SK-N-SH (cell line): ENCODE measurements around the gene OSBPL10.
A peak's percentile ranks its signal among the peaks of the same experiment; 100 is the strongest.

Experiments
- EP300 ChIP-seq, 2 experiments: IDR thresholded peaks; 2 replicates each; pipeline versions ENCODE4 v1.4.0 to v1.6.1; 2012; ENCODE audit warnings: borderline replicate concordance in 1 of 2, low read depth in 1 of 2, low read length in 1 of 2
- EZH2phosphoT487 ChIP-seq: fragments of 200-600 bp; sonication (generic); IDR thresholded peaks from 2 replicates; pipeline ENCODE4 v1.6.1; 2017; ENCODE audit warnings: low read depth, mixed run types, mild to moderate bottlenecking, antibody characterized with exemption, moderate library complexity, borderline replicate concordance
- FOXJ3 ChIP-seq: sonication (generic); formaldehyde crosslinking; IDR thresholded peaks from 2 replicates; pipeline ENCODE4 v1.5.1; 2020; ENCODE audit warnings: mild to moderate bottlenecking, missing genetic modification reagents
- GABPA ChIP-seq: IDR thresholded peaks from 2 replicates; pipeline ENCODE4 v1.4.0; 2012; ENCODE audit warnings: low read depth, mild to moderate bottlenecking
- JUND ChIP-seq: IDR thresholded peaks from 2 replicates; pipeline ENCODE4 v1.4.0; 2012
- NFIC ChIP-seq: IDR thresholded peaks from 2 replicates; pipeline ENCODE4 v1.4.0; 2012; ENCODE audit warnings: borderline replicate concordance
- POLR2AphosphoS5 ChIP-seq: IDR thresholded peaks from 2 replicates; pipeline ENCODE4 v1.6.1; 2012; ENCODE audit warnings: low read depth, low read length
- RFX5 ChIP-seq: IDR thresholded peaks from 2 replicates; pipeline ENCODE4 v1.6.1; 2012; ENCODE audit warnings: mild to moderate bottlenecking, improper control_type of control experiment, low read length
- TAF1 ChIP-seq: IDR thresholded peaks from 2 replicates; pipeline ENCODE4 v1.6.1; 2012; ENCODE audit warnings: low read depth, mild to moderate bottlenecking, low read length, moderate library complexity, borderline replicate concordance
- TF ChIP-seq, protein P1 (sequence below): fragments of 200-600 bp; sonication (generic); IDR thresholded peaks from 2 replicates; pipeline ENCODE4 v1.6.1; 2017; ENCODE audit warnings: antibody characterized with exemption, mild to moderate bottlenecking, moderate library complexity
- TF ChIP-seq, protein P2 (sequence below): IDR thresholded peaks from 2 replicates; pipeline ENCODE4 v1.4.0; 2012; ENCODE audit warnings: low read depth, borderline replicate concordance
- TF ChIP-seq, protein P3 (sequence below): fragments of 150-350 bp; IDR thresholded peaks from 2 replicates; pipeline ENCODE4 v1.6.1; 2016; ENCODE audit warnings: mild to moderate bottlenecking, low read depth, low read length
- TF ChIP-seq, protein P4 (sequence below): IDR thresholded peaks from 2 replicates; pipeline ENCODE4 v1.4.0; 2012; ENCODE audit warnings: low read depth, borderline replicate concordance

DNA sequence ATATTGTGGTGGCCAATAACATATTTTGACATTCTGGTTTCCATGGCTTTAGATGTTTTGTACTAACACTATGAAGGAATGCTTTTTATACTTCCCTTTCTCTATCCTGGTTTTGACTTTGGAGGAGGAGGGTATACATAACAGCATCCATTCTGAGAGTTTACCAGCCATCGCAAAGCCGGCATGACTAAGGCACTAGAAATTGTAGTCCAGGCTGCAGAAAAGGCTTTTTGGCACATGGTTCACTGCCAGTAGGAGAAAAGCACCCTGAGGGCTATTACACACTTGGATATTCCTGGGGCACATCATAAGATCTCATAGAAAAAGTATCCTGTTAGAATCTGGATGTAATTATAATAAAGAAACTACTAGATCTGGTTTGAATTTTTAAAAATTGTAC lies 346.6 kb downstream of the OSBPL10 start:
- TF ChIP-seq FOXJ3 (CRISPR knock-in tag), result no peak
- no peak for TF ChIP-seq JUND
- no peak for TF ChIP-seq RFX5
- TF ChIP-seq, protein P1, sequence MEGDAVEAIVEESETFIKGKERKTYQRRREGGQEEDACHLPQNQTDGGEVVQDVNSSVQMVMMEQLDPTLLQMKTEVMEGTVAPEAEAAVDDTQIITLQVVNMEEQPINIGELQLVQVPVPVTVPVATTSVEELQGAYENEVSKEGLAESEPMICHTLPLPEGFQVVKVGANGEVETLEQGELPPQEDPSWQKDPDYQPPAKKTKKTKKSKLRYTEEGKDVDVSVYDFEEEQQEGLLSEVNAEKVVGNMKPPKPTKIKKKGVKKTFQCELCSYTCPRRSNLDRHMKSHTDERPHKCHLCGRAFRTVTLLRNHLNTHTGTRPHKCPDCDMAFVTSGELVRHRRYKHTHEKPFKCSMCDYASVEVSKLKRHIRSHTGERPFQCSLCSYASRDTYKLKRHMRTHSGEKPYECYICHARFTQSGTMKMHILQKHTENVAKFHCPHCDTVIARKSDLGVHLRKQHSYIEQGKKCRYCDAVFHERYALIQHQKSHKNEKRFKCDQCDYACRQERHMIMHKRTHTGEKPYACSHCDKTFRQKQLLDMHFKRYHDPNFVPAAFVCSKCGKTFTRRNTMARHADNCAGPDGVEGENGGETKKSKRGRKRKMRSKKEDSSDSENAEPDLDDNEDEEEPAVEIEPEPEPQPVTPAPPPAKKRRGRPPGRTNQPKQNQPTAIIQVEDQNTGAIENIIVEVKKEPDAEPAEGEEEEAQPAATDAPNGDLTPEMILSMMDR, result no peak
- no peak for TF ChIP-seq TAF1
- TF ChIP-seq, protein P2, sequence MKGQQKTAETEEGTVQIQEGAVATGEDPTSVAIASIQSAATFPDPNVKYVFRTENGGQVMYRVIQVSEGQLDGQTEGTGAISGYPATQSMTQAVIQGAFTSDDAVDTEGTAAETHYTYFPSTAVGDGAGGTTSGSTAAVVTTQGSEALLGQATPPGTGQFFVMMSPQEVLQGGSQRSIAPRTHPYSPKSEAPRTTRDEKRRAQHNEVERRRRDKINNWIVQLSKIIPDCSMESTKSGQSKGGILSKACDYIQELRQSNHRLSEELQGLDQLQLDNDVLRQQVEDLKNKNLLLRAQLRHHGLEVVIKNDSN, result no peak
- no peak for TF ChIP-seq EZH2phosphoT487
- TF ChIP-seq, protein P3, sequence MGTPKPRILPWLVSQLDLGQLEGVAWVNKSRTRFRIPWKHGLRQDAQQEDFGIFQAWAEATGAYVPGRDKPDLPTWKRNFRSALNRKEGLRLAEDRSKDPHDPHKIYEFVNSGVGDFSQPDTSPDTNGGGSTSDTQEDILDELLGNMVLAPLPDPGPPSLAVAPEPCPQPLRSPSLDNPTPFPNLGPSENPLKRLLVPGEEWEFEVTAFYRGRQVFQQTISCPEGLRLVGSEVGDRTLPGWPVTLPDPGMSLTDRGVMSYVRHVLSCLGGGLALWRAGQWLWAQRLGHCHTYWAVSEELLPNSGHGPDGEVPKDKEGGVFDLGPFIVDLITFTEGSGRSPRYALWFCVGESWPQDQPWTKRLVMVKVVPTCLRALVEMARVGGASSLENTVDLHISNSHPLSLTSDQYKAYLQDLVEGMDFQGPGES, result no peak
- TF ChIP-seq GABPA, result no peak
- no peak for TF ChIP-seq POLR2AphosphoS5
- TF ChIP-seq, protein P4, sequence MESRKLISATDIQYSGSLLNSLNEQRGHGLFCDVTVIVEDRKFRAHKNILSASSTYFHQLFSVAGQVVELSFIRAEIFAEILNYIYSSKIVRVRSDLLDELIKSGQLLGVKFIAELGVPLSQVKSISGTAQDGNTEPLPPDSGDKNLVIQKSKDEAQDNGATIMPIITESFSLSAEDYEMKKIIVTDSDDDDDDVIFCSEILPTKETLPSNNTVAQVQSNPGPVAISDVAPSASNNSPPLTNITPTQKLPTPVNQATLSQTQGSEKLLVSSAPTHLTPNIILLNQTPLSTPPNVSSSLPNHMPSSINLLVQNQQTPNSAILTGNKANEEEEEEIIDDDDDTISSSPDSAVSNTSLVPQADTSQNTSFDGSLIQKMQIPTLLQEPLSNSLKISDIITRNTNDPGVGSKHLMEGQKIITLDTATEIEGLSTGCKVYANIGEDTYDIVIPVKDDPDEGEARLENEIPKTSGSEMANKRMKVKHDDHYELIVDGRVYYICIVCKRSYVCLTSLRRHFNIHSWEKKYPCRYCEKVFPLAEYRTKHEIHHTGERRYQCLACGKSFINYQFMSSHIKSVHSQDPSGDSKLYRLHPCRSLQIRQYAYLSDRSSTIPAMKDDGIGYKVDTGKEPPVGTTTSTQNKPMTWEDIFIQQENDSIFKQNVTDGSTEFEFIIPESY, result no peak
- TF ChIP-seq NFIC, result no peak; the same call in 1 of the 2 replicates
- 0 out of 4 replicates have a peak, but pooled peaks of 1 of the 2 experiments have one; percentile 10 for TF ChIP-seq EP300 (IDR thresholded peaks at IDR 0.05; ENCODE audit: borderline replicate concordance in 1 of 2, low read depth in 1 of 2, low read length in 1 of 2)
